K562 (cell line): ENCODE results near the gene ECI2. TPM values are rescaled to one million over a fixed set of nuclear protein-coding genes. Genes with fewer than 3 reads are reported as not detected.

Experiments used
- ATAC-seq: fragments of 200-7000 bp; cut with Tn5 transposase; 3 replicates; pipeline ENCODE4 v1.9.1; 2020; ENCODE audit warnings: moderate library complexity
- BruUV-seq: library from RNA; stranded (reverse); fragments of 400-500 nt; replicated peaks from 2 replicates; lab custom pipeline; 2021; lab: Mats Ljungman, UMichigan
- CTCF ChIA-PET: fragments of 300-600 bp; formaldehyde crosslinking; extraction: SDS; loops from one replicate; lab custom pipeline; 2021; ENCODE audit warnings: low intra/inter-chr PET ratio; lab: Yijun Ruan, JAX
- POLR2A ChIA-PET: fragments of 300-600, 350-650 bp; sonication (Branson Sonifier 250); formaldehyde crosslinking; extraction: SDS; loops from one replicate; lab custom pipeline; 2021; ENCODE audit warnings: antibody characterized with exemption, inconsistent platforms; lab: Yijun Ruan, JAX
- DNase-seq, 4 experiments: peaks; one replicate each; pipeline versions ENCODE4 v3.0.0 to v3.0.0-alpha.2; 2011 to 2018; ENCODE audit warnings: low spot score in 3 of 4, mixed read lengths in 3 of 4; ENCODE audit errors: extremely low read depth in 1 of 4
- FAIRE-seq: peaks from 2 replicates; lab custom pipeline; 2011; peaks lifted over from hg19 to GRCh38; lab: Jason Lieb, UNC
- H2AFZ ChIP-seq: 2 replicates; pipeline ENCODE4 v1.6.0; 2011; ENCODE audit warnings: low read depth, low read length, control low read depth, inconsistent platforms
- H3K27ac ChIP-seq: fragments of 200-600 bp; 3 replicates; pipeline ENCODE4 v1.8.0; 2011; ENCODE audit warnings: low read depth, mild to moderate bottlenecking, control low read depth, inconsistent platforms, low read length, moderate library complexity, mixed read lengths; ENCODE audit errors: extremely low read depth
- H3K27me3 ChIP-seq, 2 experiments: fragments of 300-600 bp in 1 of 2; 2 replicates in 1 of 2; 3 replicates in 1 of 2; pipeline versions ENCODE4 v1.6.0 to v1.8.0; 2011; ENCODE audit warnings: inconsistent platforms in 2 of 2, low read length in 2 of 2, mild to moderate bottlenecking in 1 of 2, mixed read lengths in 1 of 2, moderate library complexity in 1 of 2; ENCODE audit not compliant: control insufficient read depth in 2 of 2, insufficient read depth in 2 of 2
- H3K36me3 ChIP-seq: fragments of 300-600 bp; 3 replicates; pipeline ENCODE4 v1.8.0; 2011; ENCODE audit warnings: mild to moderate bottlenecking, low read length, inconsistent platforms; ENCODE audit not compliant: control insufficient read depth, insufficient read depth
- H3K4me1 ChIP-seq, 2 experiments: fragments of 200-600 bp in 1 of 2; replicated peaks in 1 of 2; 2 replicates in 1 of 2; 3 replicates in 1 of 2; pipeline versions ENCODE4 v1.5.1 to v1.8.0; 2011; ENCODE audit warnings: inconsistent platforms in 2 of 2, low read length in 2 of 2, mild to moderate bottlenecking in 1 of 2, mixed read lengths in 1 of 2, moderate library complexity in 1 of 2; ENCODE audit not compliant: control insufficient read depth in 2 of 2, insufficient read depth in 2 of 2
- H3K4me2 ChIP-seq: 2 replicates; pipeline ENCODE4 v1.6.1; 2011; ENCODE audit warnings: low read length, control low read depth, inconsistent platforms, mixed read lengths; ENCODE audit not compliant: insufficient read depth
- H3K4me3 ChIP-seq: fragments of 200-600 bp; sonication (generic), shearing (Covaris generic); 2 replicates; pipeline ENCODE4 v1.5.1; 2016; ENCODE audit warnings: control low read depth, inconsistent platforms
- H3K79me2 ChIP-seq: fragments of 200-600 bp; 3 replicates; pipeline ENCODE4 v1.8.0; 2011; ENCODE audit warnings: low read length, inconsistent platforms; ENCODE audit not compliant: control insufficient read depth, insufficient read depth
- H3K9ac ChIP-seq, 2 experiments: 2 replicates each; pipeline versions ENCODE4 v1.6.0 to v1.6.1; 2011; ENCODE audit warnings: low read depth in 2 of 2, low read length in 2 of 2, control low read depth in 1 of 2, inconsistent platforms in 1 of 2, mild to moderate bottlenecking in 1 of 2, mixed read lengths in 1 of 2; ENCODE audit not compliant: insufficient read depth in 1 of 2
- H3K9me1 ChIP-seq: one replicate; pipeline ENCODE4 v1.6.0; 2011; ENCODE audit warnings: inconsistent platforms, mild to moderate bottlenecking, low read length, moderate library complexity; ENCODE audit not compliant: control insufficient read depth, insufficient read depth
- H3K9me3 ChIP-seq: replicated peaks from 2 replicates; pipeline ENCODE4 v1.5.1; 2011; ENCODE audit warnings: low read depth, low read length, inconsistent platforms; ENCODE audit not compliant: control insufficient read depth, insufficient read depth
- H4K20me1 ChIP-seq: replicated peaks from 2 replicates; pipeline ENCODE4 v1.6.1; 2011; ENCODE audit warnings: low read length, inconsistent platforms, mixed read lengths; ENCODE audit not compliant: control insufficient read depth, insufficient read depth
- ATF1 ChIP-seq, 2 experiments: fragments of 450-650 bp in 1 of 2; IDR thresholded peaks; 2 replicates each; pipeline ENCODE4 v1.6.1; 2016; ENCODE audit warnings: missing compliant biosample characterization in 1 of 2, missing genetic modification characterization in 1 of 2
- NFATC3 ChIP-seq: fragments of 450-650 bp; IDR thresholded peaks from 2 replicates; pipeline ENCODE4 v1.6.1; 2017; ENCODE audit warnings: mild to moderate bottlenecking
- RBM25 ChIP-seq: fragments of 200-400 bp; formaldehyde crosslinking; IDR thresholded peaks from 2 replicates; pipeline ENCODE4 v1.6.1; 2018; ENCODE audit warnings: low read length, low read depth, moderate library complexity; ENCODE audit not compliant: severe bottlenecking
- ZNF184 ChIP-seq: sonication (generic); formaldehyde crosslinking; IDR thresholded peaks from 2 replicates; pipeline ENCODE4 v1.5.0; 2020; ENCODE audit warnings: missing genetic modification reagents
- ZNF232 ChIP-seq: sonication (generic); formaldehyde crosslinking; IDR thresholded peaks from 2 replicates; pipeline ENCODE4 v1.8.0; 2022; ENCODE audit warnings: mild to moderate bottlenecking, missing genetic modification reagents
- ZNF699 ChIP-seq: fragments of 250-450 bp; sonication (Bioruptor Pico); IDR thresholded peaks from 2 replicates; pipeline ENCODE4 v1.8.0; 2021; ENCODE audit warnings: mild to moderate bottlenecking, moderate library complexity; ENCODE audit not compliant: insufficient replicate concordance
- WGBS: fragments of 100-300 bp; shearing (Covaris generic); methylation state at CpG from one replicate; pipeline ENCODE4 v1.1.6; 2016; ENCODE audit warnings: low coverage, mixed read lengths; ENCODE audit not compliant: insufficient coverage; ENCODE audit errors: missing lambda C conversion rate; 5-methylcytosine and 5-hydroxymethylcytosine counted together
- in situ Hi-C: fragments of 300-500 bp; cut with MboI; formaldehyde crosslinking; loops from 4 replicates; pipeline ENCODE4 v1.15.0; 2018; ENCODE audit warnings: inconsistent platforms, mixed read lengths
- intact Hi-C: fragments of 100-400 bp; cut with micrococcal nuclease; formaldehyde crosslinking; loops from 2 replicates; pipeline ENCODE4 v1.14.2; 2022
- polyA plus RNA-seq, 8 experiments: library from polyadenylated mRNA; depleted of rRNA in 4 of 8; stranded (reverse) in 5 of 8; unstranded in 3 of 8; fragments of >200 nt; fragmentation: Nextera tagmentation in 2 of 8; fragmentation: Illumina TruSeq in 1 of 8; extraction: Ambion mirVana in 2 of 8; extraction: Trizol in 1 of 8; gene quantifications; 2 replicates each; pipeline versions ENCODE4 v1.2.1 to v1.2.3, GENCODE V29; 2011 to 2014; ENCODE audit warnings: inconsistent platforms in 1 of 8, missing spikeins in 1 of 8
- total RNA-seq, 7 experiments: library from RNA; depleted of rRNA in 6 of 7; stranded (reverse); fragments of >200 nt in 6 of 7; fragmentation: Illumina TruSeq in 2 of 7; extraction: Trizol in 2 of 7; gene quantifications; 2 replicates each; pipeline versions ENCODE4 v1.2.1 to v1.2.3, GENCODE V29; 2011 to 2021; ENCODE audit warnings: low replicate concordance in 1 of 7
- TF ChIP-seq, protein P1 (sequence below): fragments of 450-650 bp; formaldehyde crosslinking; IDR thresholded peaks from 2 replicates; pipeline ENCODE4 v1.4.0; 2020; ENCODE audit warnings: mild to moderate bottlenecking
- TF ChIP-seq, protein P2 (sequence below): fragments of 250-450 bp; sonication (Bioruptor Pico); IDR thresholded peaks from 2 replicates; pipeline ENCODE4 v1.8.0; 2022; ENCODE audit warnings: moderate library complexity, mild to moderate bottlenecking, inconsistent platforms
- TF ChIP-seq, protein P3 (sequence below): fragments of 450-650 bp; IDR thresholded peaks from 2 replicates; pipeline ENCODE4 v1.6.1; 2018; ENCODE audit not compliant: partially characterized antibody

The ECI2 gene
- total and polyA plus RNA-seq, 9 of the 15 experiments (the other 6 are each of a cell fraction or from before 2014, with no cell fraction given): 80.7 to 377 (median 142) TPM

DNA sequence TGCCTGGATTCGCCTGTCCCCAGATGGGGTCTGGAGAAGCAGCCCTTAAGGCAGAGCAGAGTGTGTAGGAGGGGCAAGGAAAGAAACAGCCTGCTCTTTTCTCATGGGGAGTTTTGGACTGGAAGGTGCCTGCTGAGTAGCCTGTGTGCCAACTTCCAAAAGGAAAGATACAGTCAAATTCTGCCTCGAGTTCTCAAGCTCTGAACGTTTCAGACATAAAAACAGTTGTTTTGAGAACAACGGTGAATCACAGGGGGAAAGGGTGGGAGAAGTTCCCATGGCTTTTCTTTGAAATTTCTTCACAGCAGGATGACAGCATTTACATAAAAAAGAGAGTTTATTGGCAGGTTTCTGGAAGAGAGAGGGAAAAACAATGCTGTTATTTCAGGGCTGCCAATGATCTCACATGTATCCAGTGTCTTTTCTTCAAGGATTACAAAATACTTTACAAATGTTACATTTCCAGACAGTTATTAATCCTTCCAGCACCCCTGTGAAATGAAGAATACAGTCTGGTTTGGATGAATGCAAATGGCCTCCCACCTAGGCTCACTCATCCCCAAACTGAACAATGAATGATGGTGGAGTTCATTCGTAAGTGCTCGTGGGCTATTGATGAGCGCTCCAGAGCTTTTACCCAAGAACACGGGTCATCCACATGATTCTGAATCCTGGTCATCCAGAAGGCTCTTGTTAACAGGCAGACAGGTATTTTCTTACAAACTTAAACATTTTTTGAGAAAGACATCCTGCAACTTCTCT, 33.8 kb upstream of the ECI2 start:
- peak in 1 of 4 experiments; percentile 3 for DNase-seq
- in situ Hi-C loops: no loop called here
- Histone ChIP-seq H3K36me3 (no peaks in the 10 kb centered on the region), H2AFZ (no peak overlapping the region), H3K27me3 (peaks cover 3 to 16% of the 10 kb centered on the region in 2 experiments; a peak in 3 of 5 replicates), H3K27ac (no peak overlapping the region), H3K9me1 (no peaks in the 10 kb centered on the region), H3K79me2 (no peaks in the 10 kb centered on the region), H4K20me1 (no peaks in the 10 kb centered on the region), H3K4me3 (no peak overlapping the region), H3K9me3 (peaks cover 6% of the 10 kb centered on the region), H3K9ac (no peak overlapping the region), H3K4me2 (no peak overlapping the region), H3K4me1 (peaks cover 0 to 9% of the 10 kb centered on the region in 2 experiments; a peak in 1 of 5 replicates)
- ChIA-PET CTCF (no interaction called here), POLR2A (no interaction called here)
- ATAC-seq: no peak
- intact Hi-C loops: no loop called here
- BruUV-seq: no TSS peak
- no peak for FAIRE-seq
- no peak for TF ChIP-seq ZNF699 (CRISPR knock-in tag)
- TF ChIP-seq, protein P1, sequence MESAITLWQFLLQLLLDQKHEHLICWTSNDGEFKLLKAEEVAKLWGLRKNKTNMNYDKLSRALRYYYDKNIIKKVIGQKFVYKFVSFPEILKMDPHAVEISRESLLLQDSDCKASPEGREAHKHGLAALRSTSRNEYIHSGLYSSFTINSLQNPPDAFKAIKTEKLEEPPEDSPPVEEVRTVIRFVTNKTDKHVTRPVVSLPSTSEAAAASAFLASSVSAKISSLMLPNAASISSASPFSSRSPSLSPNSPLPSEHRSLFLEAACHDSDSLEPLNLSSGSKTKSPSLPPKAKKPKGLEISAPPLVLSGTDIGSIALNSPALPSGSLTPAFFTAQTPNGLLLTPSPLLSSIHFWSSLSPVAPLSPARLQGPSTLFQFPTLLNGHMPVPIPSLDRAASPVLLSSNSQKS: no peak
- 20% methylated on average over 8 of the region's 8 CpGs for WGBS

DNA sequence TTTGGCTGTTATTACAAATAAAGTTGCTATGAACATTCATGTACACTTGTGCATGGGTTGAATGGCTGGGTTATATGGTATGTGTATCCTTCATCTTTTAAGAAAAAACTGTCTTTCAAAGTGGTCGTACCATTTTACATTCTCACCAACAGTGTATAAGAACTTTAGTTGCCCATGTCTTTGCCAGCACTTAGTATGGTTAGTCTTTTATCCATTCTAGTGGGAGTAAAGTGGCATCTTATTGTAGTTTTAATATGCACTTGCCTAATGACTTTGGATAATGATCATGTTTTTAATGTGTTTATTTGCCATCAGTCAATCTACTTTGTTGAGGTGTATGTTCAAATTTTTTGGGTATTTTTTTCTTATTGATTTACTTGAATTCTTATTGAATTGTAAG, 32.5 kb upstream of the ECI2 start:
- 11% methylated on average over 1 of the region's 1 CpG for WGBS
- H3K9me3 ChIP-seq: peaks cover 6% of the 10 kb centered on the region
- H3K4me3 ChIP-seq: no peak overlapping the region
- H3K79me2 ChIP-seq: no peaks in the 10 kb centered on the region
- in situ Hi-C loops (no loop called here), intact Hi-C loops (no loop called here)
- H3K9me1 ChIP-seq: no peaks in the 10 kb centered on the region
- H2AFZ ChIP-seq: no peak overlapping the region
- DNase-seq: no peak
- H3K27ac ChIP-seq: no peak overlapping the region
- H3K4me2 ChIP-seq: no peak overlapping the region
- no peak for ATAC-seq
- no peaks in the 10 kb centered on the region for H3K36me3 ChIP-seq
- H3K27me3 ChIP-seq: peaks cover 6 to 26% of the 10 kb centered on the region in 2 experiments; a peak in 3 of 5 replicates
- H3K9ac ChIP-seq: no peak overlapping the region
- CTCF ChIA-PET: no interaction called here
- peaks cover 0 to 6% of the 10 kb centered on the region in 2 experiments; a peak in 1 of 5 replicates for H3K4me1 ChIP-seq
- no peak for FAIRE-seq
- POLR2A ChIA-PET: no interaction called here
- H4K20me1 ChIP-seq: no peaks in the 10 kb centered on the region
- BruUV-seq: no TSS peak
- no peak for TF ChIP-seq NFATC3
- TF ChIP-seq ZNF232 (CRISPR knock-in tag): no peak
- TF ChIP-seq ATF1 (CRISPR knock-in tag; IDR thresholded peaks at IDR 0.05): no peak
- TF ChIP-seq ATF1 (tag; IDR thresholded peaks at IDR 0.05): no peak
- TF ChIP-seq RBM25: peak; percentile 99
- TF ChIP-seq ZNF184 (CRISPR knock-in tag): peak; percentile 99
- TF ChIP-seq, protein P2, sequence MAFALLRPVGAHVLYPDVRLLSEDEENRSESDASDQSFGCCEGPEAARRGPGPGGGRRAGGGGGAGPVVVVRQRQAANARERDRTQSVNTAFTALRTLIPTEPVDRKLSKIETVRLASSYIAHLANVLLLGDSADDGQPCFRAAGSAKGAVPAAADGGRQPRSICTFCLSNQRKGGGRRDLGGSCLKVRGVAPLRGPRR: no peak
- TF ChIP-seq, protein P3, sequence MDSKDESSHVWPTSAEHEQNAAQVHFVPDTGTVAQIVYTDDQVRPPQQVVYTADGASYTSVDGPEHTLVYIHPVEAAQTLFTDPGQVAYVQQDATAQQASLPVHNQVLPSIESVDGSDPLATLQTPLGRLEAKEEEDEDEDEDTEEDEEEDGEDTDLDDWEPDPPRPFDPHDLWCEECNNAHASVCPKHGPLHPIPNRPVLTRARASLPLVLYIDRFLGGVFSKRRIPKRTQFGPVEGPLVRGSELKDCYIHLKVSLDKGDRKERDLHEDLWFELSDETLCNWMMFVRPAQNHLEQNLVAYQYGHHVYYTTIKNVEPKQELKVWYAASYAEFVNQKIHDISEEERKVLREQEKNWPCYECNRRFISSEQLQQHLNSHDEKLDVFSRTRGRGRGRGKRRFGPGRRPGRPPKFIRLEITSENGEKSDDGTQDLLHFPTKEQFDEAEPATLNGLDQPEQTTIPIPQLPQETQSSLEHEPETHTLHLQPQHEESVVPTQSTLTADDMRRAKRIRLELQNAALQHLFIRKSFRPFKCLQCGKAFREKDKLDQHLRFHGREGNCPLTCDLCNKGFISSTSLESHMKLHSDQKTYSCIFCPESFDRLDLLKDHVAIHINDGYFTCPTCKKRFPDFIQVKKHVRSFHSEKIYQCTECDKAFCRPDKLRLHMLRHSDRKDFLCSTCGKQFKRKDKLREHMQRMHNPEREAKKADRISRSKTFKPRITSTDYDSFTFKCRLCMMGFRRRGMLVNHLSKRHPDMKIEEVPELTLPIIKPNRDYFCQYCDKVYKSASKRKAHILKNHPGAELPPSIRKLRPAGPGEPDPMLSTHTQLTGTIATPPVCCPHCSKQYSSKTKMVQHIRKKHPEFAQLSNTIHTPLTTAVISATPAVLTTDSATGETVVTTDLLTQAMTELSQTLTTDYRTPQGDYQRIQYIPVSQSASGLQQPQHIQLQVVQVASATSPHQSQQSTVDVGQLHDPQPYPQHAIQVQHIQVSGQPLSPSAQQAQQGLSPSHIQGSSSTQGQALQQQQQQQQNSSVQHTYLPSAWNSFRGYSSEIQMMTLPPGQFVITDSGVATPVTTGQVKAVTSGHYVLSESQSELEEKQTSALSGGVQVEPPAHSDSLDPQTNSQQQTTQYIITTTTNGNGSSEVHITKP: no peak
